ENCODE measurements around the gene TXNDC8. TPM values are rescaled to one million over a fixed set of nuclear protein-coding genes. Genes with fewer than 3 reads are reported as not detected.

TXNDC8 gene
- not detected in 2 replicates for total RNA-seq

DNA sequence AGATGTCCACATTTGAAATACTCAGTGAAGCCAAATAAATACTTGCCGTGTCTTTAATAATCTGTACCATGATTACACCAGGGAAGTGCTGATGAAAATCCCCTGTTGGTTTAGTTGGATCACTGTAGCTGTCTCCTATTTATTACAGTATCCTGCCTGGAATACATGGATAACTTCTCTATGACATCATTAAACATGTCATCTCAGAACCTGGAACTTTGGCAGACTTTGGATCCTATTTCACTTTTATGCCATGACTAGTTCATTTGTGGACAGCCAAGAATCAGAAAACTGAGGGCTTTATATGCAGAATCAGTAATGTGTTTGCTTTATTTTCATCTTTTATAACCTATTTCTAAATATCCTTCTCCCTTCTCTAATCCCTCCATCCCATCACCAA lies at the start of gene TXNDC8:
Gene TXNDC8 (minus strand): TSS at position 137 of the 400 bp plus-strand sequence.

DNA sequence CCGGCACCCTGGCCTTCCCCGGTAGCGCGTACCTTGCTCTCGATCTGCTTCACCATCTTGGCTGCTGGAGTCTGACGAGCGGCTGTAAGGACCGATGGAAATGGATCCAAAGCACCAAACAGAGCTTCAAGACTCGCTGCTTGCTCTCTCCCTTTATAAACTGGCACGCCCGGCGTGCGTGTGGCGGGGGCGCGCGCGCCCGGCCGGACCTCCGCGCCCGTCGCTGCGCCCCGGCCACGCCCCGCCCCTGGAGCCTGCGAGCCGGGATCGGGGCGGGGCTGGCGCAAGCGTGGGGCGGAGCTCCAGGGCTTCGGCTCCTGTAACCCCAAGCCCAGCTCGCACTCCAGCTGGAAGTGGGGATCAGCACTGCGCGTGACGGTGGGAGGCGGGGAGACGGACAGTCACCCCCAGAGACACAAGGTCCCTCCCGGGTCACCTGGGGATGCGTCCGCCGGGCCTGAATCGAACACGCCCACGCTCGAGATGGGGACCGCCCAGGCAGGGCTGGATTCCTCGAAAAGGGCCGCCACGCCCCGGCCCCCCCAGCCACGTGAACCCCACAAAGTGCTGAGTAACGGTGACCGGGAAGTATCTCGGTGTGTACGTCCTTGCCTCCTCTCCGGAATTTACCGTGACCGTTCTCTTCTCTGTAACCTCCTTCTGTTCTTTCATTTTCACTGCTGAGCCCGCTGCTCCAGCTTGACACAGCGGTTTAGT lies 81.1 kb downstream of the TXNDC8 start, which contains the start of gene TXN:
Gene TXN (minus strand): TSS at position 128 of the 717 bp plus-strand sequence. CDS start 72 bp downstream, at position 56.

Other genes with a start within 250 kb of the TXNDC8 start
- not detected in 2 replicates for gene C9orf152, start 129.7 kb downstream of the TXNDC8 start, total RNA-seq
- 357 and 379 TPM in 2 replicates for gene TXN, start 81.4 kb downstream of the TXNDC8 start, total RNA-seq
- gene SVEP1, start 241.9 kb upstream of the TXNDC8 start, total RNA-seq: 8.6 and 11.3 TPM in 2 replicates

All from myometrial cell (primary cell).